IPS-18c (cell line): ENCODE data around the gene GAMT.
A peak's percentile ranks its signal among the peaks of the same experiment; 100 is the strongest.

Source experiments
- H3K4me3 ChIP-seq: 2 replicates; pipeline ENCODE4 v1.7.0; 2013; ENCODE audit warnings: low read depth, mild to moderate bottlenecking, low read length, moderate library complexity; ENCODE audit not compliant: insufficient read depth
- H3K9me3 ChIP-seq: one replicate; pipeline ENCODE4 v1.6.1; 2013; ENCODE audit warnings: mild to moderate bottlenecking, low read length, moderate library complexity; ENCODE audit not compliant: control insufficient read depth, insufficient read depth

GAMT gene

DNA sequence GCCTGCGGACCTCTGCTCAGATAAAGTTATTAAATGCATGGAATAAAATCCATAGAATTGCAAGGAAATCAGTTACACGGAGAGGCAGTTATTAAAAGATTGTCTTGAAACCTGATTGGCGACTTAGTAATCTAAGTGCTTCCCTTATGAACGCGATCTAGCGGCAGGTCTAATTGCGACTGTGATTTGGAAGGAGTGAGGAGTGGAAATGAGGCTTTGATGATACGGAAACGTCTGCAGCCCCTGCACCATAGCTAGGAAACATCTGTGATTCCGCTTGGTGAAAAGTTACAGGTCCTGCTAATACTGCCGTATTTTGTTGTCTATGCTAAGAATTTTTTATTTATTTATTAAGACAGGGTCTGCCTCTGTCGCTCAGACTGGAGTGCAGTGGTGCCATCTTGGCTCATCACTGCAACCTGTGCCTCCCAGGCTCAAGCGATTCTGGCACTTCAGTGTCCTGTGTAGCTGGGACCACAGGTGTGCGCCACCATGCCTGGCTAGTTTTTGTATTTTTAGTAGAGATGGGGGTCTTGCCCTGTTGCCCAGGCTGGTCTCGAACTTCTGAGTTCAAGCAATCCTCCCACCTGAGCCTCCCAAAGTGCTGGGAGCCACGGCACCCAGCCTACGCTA is 16.7 kb downstream of the GAMT start:
- no peaks in the 10 kb centered on the region for H3K9me3 ChIP-seq
- peak overlapping the region; percentile 93 for H3K4me3 ChIP-seq

DNA sequence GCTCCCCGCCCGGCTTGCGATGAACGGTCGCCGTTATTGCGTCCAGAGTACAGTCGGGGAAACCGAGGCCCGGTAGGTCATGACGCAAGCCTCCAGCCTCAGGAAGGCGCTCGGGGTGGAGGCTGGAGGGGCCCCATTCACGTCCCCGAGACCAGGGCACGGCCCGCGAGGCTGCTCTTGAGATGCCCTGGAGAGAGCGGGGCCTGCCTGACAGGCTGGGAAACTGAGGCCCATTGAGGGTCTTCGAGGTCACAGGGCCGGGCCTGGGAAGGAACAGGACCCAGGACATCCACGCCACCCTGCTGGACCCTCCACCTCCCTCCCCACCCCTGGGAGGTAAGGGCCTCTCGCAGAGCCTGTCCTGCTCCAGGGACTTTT is 17.3 kb downstream of the GAMT start:
- Histone ChIP-seq H3K9me3 (no peaks in the 10 kb centered on the region), H3K4me3 (peak overlapping the region; percentile 93)

DNA sequence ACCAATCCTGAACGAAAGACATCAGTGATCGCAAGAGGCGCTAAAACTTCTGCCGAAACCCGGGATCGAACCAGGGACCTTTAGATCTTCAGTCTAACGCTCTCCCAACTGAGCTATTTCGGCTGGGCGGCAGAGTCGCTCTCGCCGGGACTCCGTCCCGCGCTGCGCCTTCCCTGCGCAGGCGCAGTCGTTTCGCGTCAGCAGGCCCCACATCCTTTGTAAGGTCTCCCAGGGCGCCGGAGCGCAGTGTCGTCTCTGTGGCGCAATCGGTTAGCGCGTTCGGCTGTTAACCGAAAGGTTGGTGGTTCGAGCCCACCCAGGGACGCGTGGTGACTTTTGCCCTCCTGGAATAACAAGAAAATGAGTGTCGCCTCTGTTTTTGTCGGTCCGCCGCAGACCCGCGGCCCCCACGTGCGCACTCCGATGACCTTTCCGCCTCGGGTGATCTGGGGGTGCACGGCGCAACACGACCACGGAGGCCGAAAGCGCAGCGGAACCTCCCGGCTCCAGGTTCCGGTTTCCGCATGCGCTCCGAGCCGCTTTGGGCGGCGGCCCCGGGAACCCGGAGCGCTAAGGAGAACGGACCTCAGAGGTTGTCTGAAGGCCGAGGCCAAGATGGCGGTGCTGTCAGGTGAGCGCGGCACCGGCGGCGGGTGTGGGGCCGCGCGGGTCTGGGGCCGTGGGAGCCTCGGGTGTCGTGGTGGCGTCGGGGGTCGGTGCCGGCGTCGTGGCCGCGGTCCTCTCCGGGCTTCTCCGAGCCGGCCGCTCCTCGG is 17.8 kb downstream of the GAMT start, which contains the start of gene NDUFS7:
NDUFS7 (plus strand) TSS at position 596 of the 773 bp plus-strand sequence; CDS start at position 616, 20 bp downstream.
- H3K9me3 ChIP-seq = no peaks in the 10 kb centered on the region

DNA sequence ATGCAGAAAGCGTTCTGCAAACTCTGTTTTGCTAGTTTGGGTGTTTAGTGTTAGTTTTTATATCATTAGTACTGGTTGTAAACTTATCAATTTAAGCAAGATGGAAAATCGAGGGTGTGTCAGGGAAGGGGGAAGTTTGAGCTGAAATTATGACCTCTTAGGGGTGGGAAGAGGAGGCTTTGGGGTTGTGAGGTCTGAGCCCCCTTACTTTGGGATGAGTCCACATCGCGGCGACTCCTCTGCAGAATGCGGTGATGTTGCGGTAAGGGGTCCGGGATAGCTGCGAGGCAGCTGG is 18.4 kb downstream of the GAMT start:
- Histone ChIP-seq H3K9me3 (no peaks in the 10 kb centered on the region), H3K4me3 (no peak overlapping the region)

More for the DNA sequence above, 17.8 kb downstream of the GAMT start, which contains the start of gene NDUFS7:
- peak within 1 kb of the TSS; percentile 93 for H3K4me3 ChIP-seq

DNA sequence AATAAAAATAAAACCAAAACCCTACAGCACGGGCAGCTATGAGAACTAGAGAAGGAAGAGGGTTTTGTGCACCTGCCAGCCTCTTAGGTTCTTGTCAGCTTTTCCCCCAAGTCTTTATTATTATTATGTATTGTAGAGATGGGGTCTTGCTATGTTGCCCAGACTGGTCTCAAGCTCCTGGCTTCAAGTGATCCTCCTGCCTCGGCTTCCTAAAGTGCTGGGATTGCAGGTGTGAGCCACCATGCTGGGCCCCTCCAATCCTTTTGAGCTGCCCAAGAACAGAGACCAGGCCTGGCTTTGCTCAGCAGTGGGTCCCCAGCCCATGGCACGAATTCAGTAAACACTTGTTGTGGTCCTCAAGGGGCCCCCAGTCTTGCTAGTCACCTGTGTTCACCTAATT is 19.1 kb downstream of the GAMT start:
- Histone ChIP-seq H3K4me3 (no peak overlapping the region), H3K9me3 (no peaks in the 10 kb centered on the region)

DNA sequence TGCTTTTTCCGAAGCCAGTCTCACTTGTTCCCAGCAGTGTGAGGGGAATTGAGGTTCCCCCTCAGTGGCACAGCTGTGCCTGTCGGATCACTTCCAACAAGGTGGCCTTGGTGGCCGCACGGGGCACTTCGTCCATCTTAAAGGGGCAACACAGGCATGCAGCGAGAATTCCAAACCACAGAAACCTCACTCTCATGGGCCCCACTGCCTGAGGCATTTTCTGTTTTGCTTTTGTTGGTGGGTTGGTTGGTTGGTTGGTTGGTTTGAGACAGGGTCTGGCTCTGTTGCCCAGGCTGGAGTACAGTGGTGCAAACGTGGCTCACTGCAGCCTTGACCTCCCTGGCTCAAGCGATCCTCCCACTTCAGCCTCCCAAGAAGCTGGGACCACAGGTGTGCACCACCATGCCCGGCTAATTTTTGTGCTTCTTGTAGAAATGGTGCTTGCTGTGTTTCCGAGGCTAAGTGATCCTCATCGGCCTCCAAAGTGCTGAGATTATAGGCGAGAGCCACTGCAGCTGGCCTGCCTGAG is 21.3 kb downstream of the GAMT start:
- Histone ChIP-seq H3K4me3 (no peak overlapping the region), H3K9me3 (no peaks in the 10 kb centered on the region)

DNA sequence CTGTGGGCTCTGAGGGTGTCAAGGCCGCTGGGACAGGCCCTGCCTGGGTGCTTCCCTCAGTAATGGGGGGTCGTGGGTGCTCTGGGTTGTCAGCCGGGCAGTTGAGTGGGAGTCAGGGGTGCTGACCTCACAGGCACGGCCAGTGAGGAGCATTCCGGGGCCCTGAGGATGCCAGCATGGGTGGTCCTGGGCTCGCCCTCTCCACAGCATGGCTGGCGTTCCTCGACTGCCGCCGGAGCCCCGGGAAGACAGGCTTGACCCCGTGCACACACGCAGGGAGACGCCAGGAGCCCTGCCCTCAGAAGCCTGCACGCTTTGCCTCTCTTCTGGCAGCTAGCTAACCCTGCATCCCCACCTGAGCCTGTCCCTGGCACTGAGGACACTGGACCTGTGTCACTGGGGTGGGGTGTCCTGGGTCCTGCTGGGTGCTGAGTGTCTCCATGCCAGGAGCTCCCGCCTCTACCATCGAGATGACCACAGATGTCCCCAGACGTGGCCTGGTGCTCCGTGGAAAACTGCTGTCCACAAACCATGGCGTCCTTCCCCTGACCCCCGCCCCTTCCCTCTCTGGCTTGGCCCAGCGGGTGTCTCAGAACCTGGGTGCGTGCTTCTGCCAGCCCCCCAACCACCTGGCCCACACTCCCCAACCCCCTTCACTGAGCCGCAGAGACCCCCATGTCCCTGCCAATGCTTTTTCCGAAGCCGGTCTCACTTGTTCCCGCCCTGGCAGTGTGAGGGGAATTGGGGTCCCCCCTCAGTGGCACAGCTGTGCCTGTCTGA is 22.0 kb downstream of the GAMT start:
- H3K9me3 ChIP-seq = no peaks in the 10 kb centered on the region
- no peak overlapping the region for H3K4me3 ChIP-seq

DNA sequence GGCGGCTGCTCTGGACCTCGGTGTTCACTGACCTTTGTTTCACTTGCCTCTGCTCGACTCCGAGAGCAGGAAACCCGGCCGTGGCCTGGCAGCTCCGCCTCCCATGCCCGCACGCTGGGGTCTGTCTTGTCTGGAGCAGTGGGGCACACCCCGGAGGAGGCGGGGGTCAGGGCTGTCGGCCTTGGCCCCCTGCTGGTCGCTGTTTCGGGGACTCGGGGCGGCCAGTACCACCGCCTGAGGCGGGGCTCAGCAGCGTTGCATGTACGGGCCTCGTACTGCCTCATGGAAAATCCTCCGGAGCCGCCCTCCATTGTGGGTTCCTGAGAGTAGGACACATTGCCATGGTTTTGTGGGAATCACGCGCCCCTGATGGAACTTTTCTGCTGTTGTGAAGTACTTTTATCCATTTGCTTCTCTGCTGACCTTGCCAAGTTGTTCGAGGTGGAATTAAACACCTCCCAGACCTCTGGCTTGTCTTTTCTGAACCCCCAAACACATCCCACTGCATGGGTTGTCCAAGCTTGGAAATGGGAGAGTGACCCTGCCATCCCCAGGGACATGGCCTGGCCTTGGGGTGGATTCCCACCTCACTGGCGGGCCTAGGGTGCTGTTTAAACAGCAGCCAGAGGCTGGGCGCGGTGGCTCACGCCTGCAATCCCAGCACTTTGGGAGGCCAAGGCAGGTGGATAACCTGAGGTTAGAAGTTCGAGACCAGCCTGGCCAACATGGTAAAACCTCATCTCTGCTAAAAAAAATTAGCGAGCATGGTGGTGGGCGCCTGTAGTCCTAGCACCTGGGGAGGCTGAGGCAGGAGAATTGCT is 23.2 kb downstream of the GAMT start:
- no peaks in the 10 kb centered on the region for H3K9me3 ChIP-seq
- H3K4me3 ChIP-seq = no peak overlapping the region

DNA sequence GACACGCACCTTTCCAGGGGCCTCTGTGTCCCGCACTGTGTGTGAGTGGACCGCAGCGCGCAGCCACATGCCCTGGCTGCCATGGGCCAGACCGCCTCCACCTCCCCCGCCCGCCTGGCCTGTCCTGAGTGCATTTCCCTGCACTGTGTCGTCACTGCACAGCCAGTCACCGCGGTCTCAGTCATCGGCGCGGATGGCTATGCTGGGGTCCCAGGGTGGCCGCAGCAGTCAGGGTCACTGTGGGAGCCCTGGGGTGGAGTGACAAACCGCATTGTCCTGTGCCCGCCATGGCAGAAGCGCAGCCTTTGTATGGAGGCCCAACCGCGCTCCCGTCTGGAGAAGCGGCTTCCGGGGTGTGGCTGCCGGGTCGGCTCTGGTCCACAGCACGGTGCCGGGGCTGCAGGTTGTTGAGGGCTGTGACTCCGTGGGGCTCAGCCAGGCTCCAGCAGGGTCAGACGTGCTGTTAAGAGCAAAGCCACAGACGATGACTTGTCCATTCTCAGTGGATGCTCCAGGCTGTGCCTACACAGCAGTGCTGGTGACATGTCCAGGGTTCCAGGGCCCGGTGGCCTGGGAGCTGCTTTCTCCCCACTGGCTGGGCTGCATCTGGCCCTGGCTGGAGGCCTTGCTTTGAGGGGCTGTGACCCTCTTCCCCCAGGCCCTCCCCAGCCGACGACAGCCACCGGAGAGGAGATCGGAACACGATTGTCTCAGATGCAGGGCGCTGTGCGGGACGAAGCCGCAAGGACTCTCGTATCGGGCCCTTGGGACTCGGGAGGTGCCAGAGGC is 24.0 kb downstream of the GAMT start:
- H3K9me3 ChIP-seq = no peaks in the 10 kb centered on the region
- no peak overlapping the region for H3K4me3 ChIP-seq

DNA sequence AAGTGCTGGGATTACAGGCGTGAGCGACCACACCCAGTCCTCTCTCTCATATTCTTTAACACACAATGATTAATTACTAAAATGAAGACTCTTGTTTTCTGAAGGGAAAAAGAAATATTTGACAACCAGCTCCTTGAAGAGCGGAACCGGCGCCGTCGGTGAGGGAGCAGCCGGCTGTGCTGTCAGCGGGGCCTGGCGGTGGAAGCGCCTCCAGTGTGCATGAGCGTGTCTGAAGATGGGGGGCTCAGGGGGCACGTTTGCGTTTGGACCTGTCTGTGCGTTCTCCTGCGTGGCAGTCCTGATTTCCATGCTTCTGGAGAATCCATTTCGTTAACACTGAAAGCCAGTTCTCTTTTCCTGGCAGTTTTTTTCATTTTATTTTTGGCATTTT is 24.9 kb downstream of the GAMT start:
- no peak overlapping the region for H3K4me3 ChIP-seq
- no peaks in the 10 kb centered on the region for H3K9me3 ChIP-seq

DNA sequence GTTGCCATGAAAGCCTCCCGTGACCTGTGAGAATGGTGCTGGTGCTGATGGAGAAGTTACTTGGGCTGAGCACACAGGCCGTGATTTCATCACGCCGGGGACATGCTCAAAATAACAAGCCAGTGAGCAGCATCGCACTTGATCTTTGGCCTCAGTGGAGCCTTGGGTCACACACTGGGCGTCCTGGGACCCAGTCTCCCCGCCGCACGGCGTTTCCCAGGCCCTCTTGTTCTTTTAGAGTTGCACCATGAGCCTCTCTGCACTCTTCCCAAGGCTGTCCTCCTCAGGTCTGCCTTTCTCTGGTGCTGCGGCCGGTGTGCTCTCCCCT is 27.1 kb downstream of the GAMT start:
- no peak overlapping the region for H3K4me3 ChIP-seq

DNA sequence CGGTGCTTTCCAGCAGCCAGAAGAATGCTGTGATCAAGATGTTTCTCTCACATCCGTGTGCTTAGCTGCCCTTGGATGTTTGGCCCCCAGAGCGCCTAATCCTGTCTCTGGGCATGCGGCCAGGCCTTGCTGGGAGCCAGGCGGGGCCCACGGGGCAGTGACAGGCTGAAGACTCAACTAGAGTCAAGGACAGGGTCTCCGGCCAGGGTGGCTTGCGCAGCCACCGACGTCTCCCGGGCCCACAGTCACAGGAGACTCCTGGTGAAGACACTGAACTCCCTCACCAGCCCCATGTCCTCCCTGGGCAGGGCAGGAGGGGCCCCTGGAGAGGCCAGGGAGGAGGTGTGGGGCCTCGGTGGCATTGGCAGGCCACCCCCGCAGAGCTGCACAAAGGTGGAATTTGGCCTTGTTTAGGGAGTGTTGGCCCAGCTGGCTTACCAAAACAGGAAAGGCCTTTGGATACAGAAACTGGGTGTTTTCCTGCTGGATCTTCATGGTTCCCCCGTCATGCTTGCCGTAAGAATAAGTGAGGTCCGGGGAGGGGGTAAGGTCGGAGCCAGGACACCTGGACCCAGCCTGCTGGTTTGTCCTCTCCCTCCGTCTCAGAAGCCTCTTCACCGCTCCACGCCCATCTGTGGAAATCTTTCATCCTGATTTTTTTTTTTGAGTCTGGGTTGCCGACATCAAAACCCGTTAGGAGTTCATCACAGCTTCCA is 27.6 kb downstream of the GAMT start:
- Histone ChIP-seq H3K9me3 (no peaks in the 10 kb centered on the region), H3K4me3 (no peak overlapping the region)

More for the DNA sequence above, 27.1 kb downstream of the GAMT start:
- H3K9me3 ChIP-seq = no peaks in the 10 kb centered on the region

DNA sequence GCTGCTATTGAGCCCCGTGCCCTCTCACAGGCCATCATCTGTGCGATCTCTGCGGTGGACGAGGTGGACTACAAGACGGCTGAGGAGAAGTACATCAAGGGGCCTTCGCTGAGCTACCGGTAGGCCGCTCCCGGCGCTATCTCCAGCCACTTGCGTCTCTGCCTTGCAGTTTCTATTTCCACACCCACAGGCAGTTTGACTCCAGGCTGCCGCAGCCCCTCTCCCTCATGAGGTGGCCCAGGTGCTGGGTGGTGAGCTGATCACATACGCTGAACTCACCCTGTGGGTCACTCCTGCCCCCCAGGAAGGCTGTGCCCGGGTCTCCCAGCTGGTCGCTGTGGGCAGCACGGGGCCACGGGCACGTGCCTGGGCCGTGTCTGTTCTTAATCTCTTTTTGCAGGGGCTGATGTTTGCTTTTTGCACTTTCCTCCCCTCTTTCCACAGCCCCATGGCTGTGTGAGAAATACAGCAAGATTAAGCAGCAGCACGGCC is 28.3 kb downstream of the GAMT start:
- Histone ChIP-seq H3K9me3 (no peaks in the 10 kb centered on the region), H3K4me3 (no peak overlapping the region)

DNA sequence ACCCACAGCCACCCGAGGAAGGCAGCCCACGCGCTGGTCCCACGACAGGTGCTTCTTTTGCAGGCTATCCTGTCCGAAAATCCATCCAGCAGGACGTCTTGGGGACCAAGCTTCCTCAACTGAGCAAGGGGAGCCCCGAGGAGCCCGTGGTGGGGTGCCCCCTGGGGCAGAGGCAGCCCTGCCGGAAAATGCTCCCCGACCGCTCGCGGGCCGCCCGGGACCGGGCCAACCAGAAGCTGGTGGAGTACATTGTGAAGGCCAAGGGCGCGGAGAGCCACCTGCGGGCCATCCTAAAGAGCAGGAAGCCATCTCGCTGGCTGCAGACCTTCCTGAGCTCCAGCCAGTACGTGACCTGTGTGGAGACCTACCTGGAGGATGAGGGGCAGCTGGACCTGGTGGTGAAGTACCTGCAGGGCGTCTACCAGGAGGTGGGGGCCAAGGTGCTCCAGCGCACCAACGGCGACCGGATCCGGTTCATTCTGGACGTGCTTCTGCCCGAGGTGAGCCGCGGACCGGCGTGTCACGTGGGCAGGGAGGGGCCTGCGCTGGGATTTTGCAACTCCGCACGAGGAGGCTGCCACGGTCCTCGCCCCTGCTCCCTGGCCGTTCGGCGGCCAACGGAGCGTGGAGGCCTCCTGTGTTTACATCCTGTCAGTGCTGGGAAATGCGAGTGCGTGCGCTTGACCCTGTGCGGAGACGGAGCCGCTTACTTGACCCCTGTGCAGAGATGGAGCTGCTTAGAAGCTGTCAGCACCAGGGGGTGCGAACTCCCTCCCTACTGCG is 30.6 kb downstream of the GAMT start:
- Histone ChIP-seq H3K9me3 (no peaks in the 10 kb centered on the region), H3K4me3 (no peak overlapping the region)

DNA sequence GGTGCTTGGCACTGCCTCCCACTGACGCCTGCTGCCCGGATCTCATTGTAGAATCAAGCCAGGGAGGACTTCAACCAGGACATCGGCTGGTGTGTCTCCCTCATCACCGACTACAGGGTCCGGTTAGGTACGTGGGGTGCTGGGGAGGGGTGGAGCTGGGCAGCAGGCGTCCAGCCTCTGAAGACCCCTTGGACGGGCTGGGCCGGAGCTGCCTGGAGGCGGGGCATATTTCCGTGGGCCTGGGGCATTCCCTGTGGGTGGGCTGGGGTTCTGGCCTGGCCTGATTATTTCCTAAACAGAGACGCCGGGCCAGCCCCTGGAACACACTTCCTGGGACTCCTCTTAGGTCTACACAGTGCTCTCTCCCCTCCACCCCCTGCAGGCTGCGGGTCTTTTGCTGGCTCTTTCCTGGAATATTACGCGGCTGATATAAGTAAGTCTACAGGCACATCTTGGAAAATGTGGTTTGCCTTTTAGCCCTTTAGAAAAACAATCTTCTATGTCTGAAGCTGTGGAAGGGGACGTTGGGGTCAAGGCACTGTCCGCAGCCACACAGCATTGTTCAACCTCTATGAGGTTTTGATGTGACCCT is 32.0 kb downstream of the GAMT start:
- Histone ChIP-seq H3K9me3 (no peaks in the 10 kb centered on the region), H3K4me3 (no peak overlapping the region)
